MCF 10A (cell line): ENCODE data around the gene SUN2. TPM values are rescaled to one million over a fixed set of nuclear protein-coding genes. Genes with fewer than 3 reads are reported as not detected.

Source experiments
- BruUV-seq: library from RNA; stranded (reverse); fragments of 400-500 nt; replicated peaks from 2 replicates; lab custom pipeline; 2021; lab: Mats Ljungman, UMichigan
- CTCF ChIA-PET: fragments of 300-600 bp; sonication (Branson Sonifier 250); formaldehyde crosslinking; extraction: SDS; loops from one replicate; lab custom pipeline; 2021; ENCODE audit warnings: antibody characterized with exemption, inconsistent platforms; lab: Yijun Ruan, JAX
- POLR2A ChIA-PET: fragments of 300-600, 350-650 bp; sonication (Branson Sonifier 250); formaldehyde crosslinking; extraction: SDS; loops from one replicate; lab custom pipeline; 2020; ENCODE audit warnings: antibody characterized with exemption, inconsistent platforms; lab: Yijun Ruan, JAX
- DNase-seq: peaks from one replicate; pipeline ENCODE4 v3.0.0-alpha.2; 2018; ENCODE audit not compliant: unreplicated experiment
- H3K27ac Mint-ChIP-seq: one replicate; pipeline ENCODE4 v1.8.0; 2022; ENCODE audit warnings: mild to moderate bottlenecking, low read depth, mixed read lengths; ENCODE audit not compliant: unreplicated experiment
- H3K27me3 Mint-ChIP-seq: one replicate; pipeline ENCODE4 v1.8.0; 2022; ENCODE audit warnings: mixed read lengths; ENCODE audit not compliant: insufficient read depth, unreplicated experiment
- H3K36me3 Mint-ChIP-seq: one replicate; pipeline ENCODE4 v1.8.0; 2022; ENCODE audit warnings: mild to moderate bottlenecking, moderate library complexity, mixed read lengths; ENCODE audit not compliant: insufficient read depth, unreplicated experiment
- H3K4me1 Mint-ChIP-seq: one replicate; pipeline ENCODE4 v1.8.0; 2022; ENCODE audit warnings: mixed read lengths; ENCODE audit not compliant: insufficient read depth, unreplicated experiment
- H3K4me3 Mint-ChIP-seq: one replicate; pipeline ENCODE4 v1.8.0; 2022; ENCODE audit warnings: mild to moderate bottlenecking, moderate library complexity, mixed read lengths; ENCODE audit not compliant: unreplicated experiment
- H3K9me3 Mint-ChIP-seq: one replicate; pipeline ENCODE4 v1.8.0; 2022; ENCODE audit warnings: mixed read lengths; ENCODE audit not compliant: unreplicated experiment
- intact Hi-C: fragments of 100-400 bp; cut with micrococcal nuclease; formaldehyde crosslinking; loops from 2 replicates; pipeline ENCODE4 v1.14.1; 2022
- total RNA-seq: library from RNA; stranded (reverse); gene quantifications from 2 replicates; pipeline ENCODE4 v1.2.3, GENCODE V29; 2022
- TF ChIP-seq, protein P1 (sequence below): fragments of 200-600 bp; IDR thresholded peaks from one replicate; pipeline ENCODE4 v1.8.0; 2022; ENCODE audit warnings: antibody characterized with exemption, mild to moderate bottlenecking; ENCODE audit not compliant: unreplicated experiment

Gene SUN2
- total RNA-seq, 1 experiment from 2014 or later: 66.8 TPM

DNA sequence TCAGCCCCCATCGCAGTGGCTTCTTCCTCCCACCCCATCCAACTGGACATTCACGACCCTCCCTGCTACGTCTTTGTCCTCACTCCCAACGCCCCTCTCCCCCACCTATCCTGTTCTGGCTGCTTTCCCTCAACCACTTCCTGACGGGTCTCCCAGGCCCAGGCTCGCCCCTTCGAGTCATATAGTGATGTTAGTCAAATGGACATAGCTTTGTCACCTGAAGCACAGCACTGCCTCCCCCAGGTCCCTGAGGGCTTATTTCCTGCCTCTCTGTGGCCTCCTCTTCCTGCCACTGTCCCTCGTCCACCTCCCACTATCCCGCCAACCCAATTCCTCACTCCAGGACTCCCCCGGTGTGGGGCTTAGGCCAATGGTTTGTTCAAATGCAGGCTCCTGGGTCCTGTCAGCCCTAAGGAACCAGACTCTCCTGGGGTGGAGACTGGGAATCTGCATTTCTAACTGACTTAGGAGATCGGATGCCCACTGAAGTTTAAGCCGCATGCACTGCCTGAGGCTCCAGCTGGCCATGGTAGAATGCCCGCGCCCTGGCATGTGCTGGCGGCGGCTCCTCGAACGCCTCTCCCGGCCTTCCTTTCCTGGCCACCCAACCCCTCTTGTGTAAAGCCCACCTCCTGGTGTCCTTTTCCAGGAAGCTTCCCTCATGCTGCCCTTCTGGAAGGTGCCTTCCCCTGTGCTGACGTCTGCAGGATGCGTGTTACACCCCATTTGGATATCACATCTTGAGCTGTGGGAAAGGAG, 18.3 kb downstream of the SUN2 start:
- Mint-ChIP-seq H3K4me3 (no peak overlapping the region), H3K4me1 (peaks cover 11% of the 10 kb centered on the region), H3K9me3 (no peaks in the 10 kb centered on the region), H3K36me3 (peaks cover 80% of the 10 kb centered on the region), H3K27me3 (no peaks in the 10 kb centered on the region), H3K27ac (no peak overlapping the region)
- ChIA-PET CTCF (no interaction called here), POLR2A (interaction anchor here (0.6 to 2.0 kb wide), 2 partner anchors 19 to 391 kb away, joined by 3 to 4 read pairs; no protein-coding TSS in a partner anchor)
- intact Hi-C loops: no loop called here
- no TSS peak for BruUV-seq
- no peak for DNase-seq
- TF ChIP-seq, protein P1, sequence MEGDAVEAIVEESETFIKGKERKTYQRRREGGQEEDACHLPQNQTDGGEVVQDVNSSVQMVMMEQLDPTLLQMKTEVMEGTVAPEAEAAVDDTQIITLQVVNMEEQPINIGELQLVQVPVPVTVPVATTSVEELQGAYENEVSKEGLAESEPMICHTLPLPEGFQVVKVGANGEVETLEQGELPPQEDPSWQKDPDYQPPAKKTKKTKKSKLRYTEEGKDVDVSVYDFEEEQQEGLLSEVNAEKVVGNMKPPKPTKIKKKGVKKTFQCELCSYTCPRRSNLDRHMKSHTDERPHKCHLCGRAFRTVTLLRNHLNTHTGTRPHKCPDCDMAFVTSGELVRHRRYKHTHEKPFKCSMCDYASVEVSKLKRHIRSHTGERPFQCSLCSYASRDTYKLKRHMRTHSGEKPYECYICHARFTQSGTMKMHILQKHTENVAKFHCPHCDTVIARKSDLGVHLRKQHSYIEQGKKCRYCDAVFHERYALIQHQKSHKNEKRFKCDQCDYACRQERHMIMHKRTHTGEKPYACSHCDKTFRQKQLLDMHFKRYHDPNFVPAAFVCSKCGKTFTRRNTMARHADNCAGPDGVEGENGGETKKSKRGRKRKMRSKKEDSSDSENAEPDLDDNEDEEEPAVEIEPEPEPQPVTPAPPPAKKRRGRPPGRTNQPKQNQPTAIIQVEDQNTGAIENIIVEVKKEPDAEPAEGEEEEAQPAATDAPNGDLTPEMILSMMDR: no peak

DNA sequence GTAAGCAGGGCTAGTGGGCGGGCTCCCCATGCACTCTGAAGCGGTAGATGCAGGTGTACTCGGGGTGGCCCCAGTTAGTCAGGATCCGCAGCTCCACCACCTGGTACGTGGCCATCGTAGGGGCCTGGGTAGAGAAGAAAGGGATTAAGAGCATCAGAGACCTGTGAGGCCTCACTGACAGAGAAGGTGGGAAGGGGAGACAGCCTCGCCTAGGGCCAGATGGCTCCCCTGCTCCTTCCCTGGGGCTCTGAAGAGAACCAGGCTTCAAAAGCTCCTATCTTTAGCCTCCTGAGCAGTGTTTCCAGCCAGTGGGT, 19.6 kb downstream of the SUN2 start:
- H3K4me3 Mint-ChIP-seq: no peak overlapping the region
- H3K27ac Mint-ChIP-seq: no peak overlapping the region
- intact Hi-C loops: no loop called here
- no peak for DNase-seq
- BruUV-seq: no TSS peak
- no peaks in the 10 kb centered on the region for H3K9me3 Mint-ChIP-seq
- TF ChIP-seq, protein P1: no peak
- ChIA-PET POLR2A (interaction anchor here (1.3 to 2.0 kb wide), 2 partner anchors 13 to 18 kb away, joined by 3 to 4 read pairs; no protein-coding TSS in a partner anchor), CTCF (no interaction called here)
- H3K36me3 Mint-ChIP-seq: peaks cover 79% of the 10 kb centered on the region
- H3K4me1 Mint-ChIP-seq: peaks cover 11% of the 10 kb centered on the region
- no peaks in the 10 kb centered on the region for H3K27me3 Mint-ChIP-seq

DNA sequence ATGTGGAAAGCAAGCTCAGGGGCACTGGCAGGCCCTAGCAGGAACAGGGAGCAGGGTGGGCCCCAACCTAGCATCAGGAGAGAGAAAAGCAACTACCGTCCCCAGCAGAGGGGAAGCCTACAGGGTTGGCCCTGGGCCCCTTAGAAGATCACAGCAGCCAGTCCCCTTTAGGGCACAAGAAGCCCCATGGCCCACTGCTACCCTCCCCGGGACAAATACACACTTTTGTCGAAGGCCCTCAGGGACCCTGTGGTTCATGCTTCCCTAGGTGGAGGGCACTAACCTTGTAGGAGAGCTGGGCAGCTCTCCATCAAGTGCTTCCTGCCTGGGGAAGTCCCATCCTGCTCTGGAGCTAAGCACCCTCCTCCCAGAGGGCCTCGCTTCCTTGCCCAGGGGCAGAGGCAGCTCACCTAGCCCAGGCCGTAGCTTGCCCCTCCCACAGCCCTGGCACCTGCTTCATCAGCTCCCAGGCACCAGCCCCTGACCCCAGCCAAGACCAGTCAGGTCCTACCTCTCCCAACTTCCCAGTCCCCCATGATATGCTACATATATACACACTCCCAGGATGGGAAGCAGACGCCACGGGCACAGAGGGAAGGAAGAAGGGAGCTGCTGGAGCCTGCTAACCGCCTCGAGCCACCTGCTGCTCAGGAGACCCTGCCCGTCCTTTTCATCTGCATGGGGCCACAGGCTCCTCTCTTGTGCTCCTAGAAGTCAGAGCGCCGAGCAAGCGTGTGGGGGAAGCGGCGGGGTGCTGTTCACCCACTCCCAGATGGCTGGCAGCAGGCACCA, 20.1 kb downstream of the SUN2 start:
- Mint-ChIP-seq H3K4me1 (peaks cover 11% of the 10 kb centered on the region), H3K27ac (no peak overlapping the region), H3K4me3 (no peak overlapping the region), H3K36me3 (peaks cover 78% of the 10 kb centered on the region), H3K27me3 (no peaks in the 10 kb centered on the region), H3K9me3 (no peaks in the 10 kb centered on the region)
- BruUV-seq: no TSS peak
- TF ChIP-seq, protein P1: no peak
- CTCF ChIA-PET: interaction anchor here (1.8 to 2.2 kb wide), 2 partner anchors 9 to 11 kb away, joined by 5 to 8 read pairs; no protein-coding TSS in a partner anchor
- POLR2A ChIA-PET: interaction anchor here (0.7 to 1.3 kb wide), 2 partner anchors 13 to 19 kb away, joined by 3 to 4 read pairs; no protein-coding TSS in a partner anchor
- intact Hi-C loops: no loop called here
- no peak for DNase-seq

DNA sequence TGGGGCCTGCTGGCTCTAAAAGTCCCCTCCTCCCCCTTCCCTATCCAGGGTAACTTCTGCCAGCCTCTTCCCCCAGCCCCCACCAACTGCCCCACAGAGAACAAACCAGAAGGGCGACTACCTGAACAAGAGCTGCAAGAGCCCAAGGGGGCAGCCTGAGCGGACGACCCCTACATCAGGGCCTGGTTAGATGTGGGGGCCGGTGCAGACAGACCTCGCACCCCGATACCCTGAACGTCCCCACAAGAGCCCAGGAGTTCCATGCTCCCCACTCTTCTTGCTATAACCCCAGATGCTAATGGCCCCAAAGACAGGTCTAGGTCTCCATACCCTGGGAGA, 20.7 kb downstream of the SUN2 start:
- Mint-ChIP-seq H3K27me3 (no peaks in the 10 kb centered on the region), H3K4me3 (no peak overlapping the region), H3K36me3 (peaks cover 81% of the 10 kb centered on the region), H3K27ac (no peak overlapping the region), H3K9me3 (no peaks in the 10 kb centered on the region), H3K4me1 (peaks cover 11% of the 10 kb centered on the region)
- DNase-seq: no peak
- intact Hi-C loops: no loop called here
- BruUV-seq: no TSS peak
- ChIA-PET CTCF (interaction anchor here (1.8 to 2.2 kb wide), 2 partner anchors 10 kb away, joined by 5 to 8 read pairs; no protein-coding TSS in a partner anchor), POLR2A (interaction anchor here (1.3 kb wide), 2 partner anchors 10 to 12 kb away, joined by 3 to 4 read pairs; no protein-coding TSS in a partner anchor)
- TF ChIP-seq, protein P1: no peak
